ENCODE data around the gene KDSR. TPM values are rescaled to one million over a fixed set of nuclear protein-coding genes. Genes with fewer than 3 reads are reported as not detected.

Gene KDSR
- total and polyA plus RNA-seq, 2 experiments from 2014 or later: 26.5 to 50.7 TPM

GRCh38 chr18:63299837-63300745, 66.9 kb downstream of the KDSR start:
- Histone ChIP-seq H3K4me2 (no peak overlapping the region), H3K27ac (no peak overlapping the region), H3K9me3 (ENCODE audit: low read depth) (no peaks in the 10 kb centered on the region), H3K9me2 (replicated peaks; ENCODE audit: insufficient read depth) (no peaks in the 10 kb centered on the region), H4K20me1 (ENCODE audit: insufficient read depth, poor library complexity, severe bottlenecking) (no peaks in the 10 kb centered on the region), H3K4me1 (ENCODE audit: insufficient read depth) (no peaks in the 10 kb centered on the region), H3K27me3 (peaks cover 4% of the 10 kb centered on the region), H3K4me3 (no peak overlapping the region), H3K79me2 (no peaks in the 10 kb centered on the region), H3K36me3 (replicated peaks; ENCODE audit: insufficient read depth, low read depth) (no peaks in the 10 kb centered on the region), H2AFZ (no peak overlapping the region)
- WGBS (ENCODE audit: low lambda C conversion rate, missing lambda C conversion rate): 75% methylated on average over 5 of the region's 5 CpGs
- DNase-seq (ENCODE audit: low spot score): no peak
- TF ChIP-seq EZH2phosphoT487 (IDR thresholded peaks at IDR 0.05; ENCODE audit: low read depth, severe bottlenecking, unreplicated experiment) (no peak), EZH2 (IDR thresholded peaks at IDR 0.05; ENCODE audit: borderline replicate concordance) (no peak)
- TF ChIP-seq, protein P1, sequence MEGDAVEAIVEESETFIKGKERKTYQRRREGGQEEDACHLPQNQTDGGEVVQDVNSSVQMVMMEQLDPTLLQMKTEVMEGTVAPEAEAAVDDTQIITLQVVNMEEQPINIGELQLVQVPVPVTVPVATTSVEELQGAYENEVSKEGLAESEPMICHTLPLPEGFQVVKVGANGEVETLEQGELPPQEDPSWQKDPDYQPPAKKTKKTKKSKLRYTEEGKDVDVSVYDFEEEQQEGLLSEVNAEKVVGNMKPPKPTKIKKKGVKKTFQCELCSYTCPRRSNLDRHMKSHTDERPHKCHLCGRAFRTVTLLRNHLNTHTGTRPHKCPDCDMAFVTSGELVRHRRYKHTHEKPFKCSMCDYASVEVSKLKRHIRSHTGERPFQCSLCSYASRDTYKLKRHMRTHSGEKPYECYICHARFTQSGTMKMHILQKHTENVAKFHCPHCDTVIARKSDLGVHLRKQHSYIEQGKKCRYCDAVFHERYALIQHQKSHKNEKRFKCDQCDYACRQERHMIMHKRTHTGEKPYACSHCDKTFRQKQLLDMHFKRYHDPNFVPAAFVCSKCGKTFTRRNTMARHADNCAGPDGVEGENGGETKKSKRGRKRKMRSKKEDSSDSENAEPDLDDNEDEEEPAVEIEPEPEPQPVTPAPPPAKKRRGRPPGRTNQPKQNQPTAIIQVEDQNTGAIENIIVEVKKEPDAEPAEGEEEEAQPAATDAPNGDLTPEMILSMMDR (IDR thresholded peaks at IDR 0.05; ENCODE audit: poor library complexity): no peak

GRCh38 chr18:63298400-63299365, 68.3 kb downstream of the KDSR start:
- no peak for TF ChIP-seq EZH2 (IDR thresholded peaks at IDR 0.05; ENCODE audit: borderline replicate concordance)
- no peak for TF ChIP-seq EZH2phosphoT487 (IDR thresholded peaks at IDR 0.05; ENCODE audit: low read depth, severe bottlenecking, unreplicated experiment)
- TF ChIP-seq, protein P1 (IDR thresholded peaks at IDR 0.05; ENCODE audit: poor library complexity): no peak
- Histone ChIP-seq H3K79me2 (no peaks in the 10 kb centered on the region), H3K27ac (no peak overlapping the region), H3K4me3 (no peak overlapping the region), H3K4me2 (no peak overlapping the region), H3K9me2 (replicated peaks; ENCODE audit: insufficient read depth) (no peaks in the 10 kb centered on the region), H3K9me3 (ENCODE audit: low read depth) (no peaks in the 10 kb centered on the region), H3K36me3 (replicated peaks; ENCODE audit: insufficient read depth, low read depth) (no peaks in the 10 kb centered on the region), H2AFZ (no peak overlapping the region), H4K20me1 (ENCODE audit: insufficient read depth, poor library complexity, severe bottlenecking) (no peaks in the 10 kb centered on the region), H3K27me3 (no peaks in the 10 kb centered on the region), H3K4me1 (ENCODE audit: insufficient read depth) (no peaks in the 10 kb centered on the region)
- WGBS (ENCODE audit: low lambda C conversion rate, missing lambda C conversion rate): 73% methylated on average over 9 of the region's 9 CpGs
- no peak for DNase-seq (ENCODE audit: low spot score)

DNA sequence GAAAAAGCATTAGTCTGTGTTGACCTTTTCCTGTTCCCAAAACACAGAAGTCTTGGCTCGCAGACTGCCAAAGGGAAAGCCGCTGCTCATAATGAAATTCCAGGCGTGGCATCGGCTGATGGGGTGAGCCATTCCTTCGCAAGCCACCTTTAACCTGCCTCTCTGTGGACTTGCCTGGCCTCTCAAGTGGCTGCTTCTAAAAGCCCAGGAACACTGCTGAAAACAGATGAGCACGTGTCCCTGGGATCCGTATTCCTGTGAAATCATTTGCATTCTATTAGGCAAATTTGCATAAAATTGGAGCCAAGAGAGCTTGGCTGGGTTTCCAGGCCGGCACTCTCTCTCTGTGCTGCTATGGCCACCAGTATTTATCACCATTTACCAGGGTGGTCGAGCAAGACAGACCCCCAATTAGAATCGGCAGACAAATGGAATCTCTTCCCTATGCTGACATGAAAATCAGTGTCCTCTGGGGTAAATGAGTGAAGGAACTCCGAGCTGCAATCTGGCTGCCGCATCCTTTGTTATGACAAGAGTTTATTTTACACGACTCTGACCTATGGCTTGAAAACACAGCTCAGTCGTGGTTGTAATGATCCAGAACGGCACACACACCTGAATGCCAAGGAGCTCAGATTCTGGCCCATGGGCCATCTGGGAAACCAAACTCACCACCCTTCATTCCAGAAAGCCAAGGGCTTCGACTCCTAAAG, 69.2 kb downstream of the KDSR start:
- H3K36me3 ChIP-seq (replicated peaks; ENCODE audit: insufficient read depth, low read depth): no peaks in the 10 kb centered on the region
- H3K4me3 ChIP-seq: no peak overlapping the region
- H3K4me2 ChIP-seq: no peak overlapping the region
- H3K27ac ChIP-seq: no peak overlapping the region
- H3K4me1 ChIP-seq (ENCODE audit: insufficient read depth): no peaks in the 10 kb centered on the region
- no peak for TF ChIP-seq EZH2 (IDR thresholded peaks at IDR 0.05; ENCODE audit: borderline replicate concordance)
- TF ChIP-seq, protein P1 (IDR thresholded peaks at IDR 0.05; ENCODE audit: poor library complexity): no peak
- no peak for TF ChIP-seq EZH2phosphoT487 (IDR thresholded peaks at IDR 0.05; ENCODE audit: low read depth, severe bottlenecking, unreplicated experiment)
- no peaks in the 10 kb centered on the region for H3K9me3 ChIP-seq (ENCODE audit: low read depth)
- no peak for DNase-seq (ENCODE audit: low spot score)
- no peaks in the 10 kb centered on the region for H3K27me3 ChIP-seq
- H3K9me2 ChIP-seq (replicated peaks; ENCODE audit: insufficient read depth): no peaks in the 10 kb centered on the region
- no peaks in the 10 kb centered on the region for H3K79me2 ChIP-seq
- WGBS (ENCODE audit: low lambda C conversion rate, missing lambda C conversion rate): 79% methylated on average over 16 of the region's 16 CpGs
- H2AFZ ChIP-seq: no peak overlapping the region
- H4K20me1 ChIP-seq (ENCODE audit: insufficient read depth, poor library complexity, severe bottlenecking): no peaks in the 10 kb centered on the region
